BE2C (cell line): ENCODE measurements around the gene SRF. TPM values are rescaled to one million over a fixed set of nuclear protein-coding genes. Genes with fewer than 3 reads are reported as not detected.

Experiments used
- DNase-seq: peaks from one replicate; pipeline ENCODE4 v3.0.0-alpha.2; 2020
- H3K27me3 ChIP-seq: fragments of 250-450 bp; sonication (Bioruptor Pico); 2 replicates; pipeline ENCODE4 v1.5.1; 2020; ENCODE audit warnings: mild to moderate bottlenecking
- H3K36me3 ChIP-seq: fragments of 250-450 bp; sonication (Bioruptor Pico); 2 replicates; pipeline ENCODE4 v1.5.1; 2020; ENCODE audit warnings: mild to moderate bottlenecking
- H3K4me1 ChIP-seq: fragments of 250-450 bp; sonication (Bioruptor Pico); 2 replicates; pipeline ENCODE4 v1.5.1; 2020
- H3K4me3 ChIP-seq: 2 replicates; pipeline ENCODE4 v1.5.1; 2011; ENCODE audit warnings: low read depth, low read length
- H3K9me3 ChIP-seq: fragments of 250-450 bp; sonication (Bioruptor Pico); 2 replicates; pipeline ENCODE4 v1.5.1; 2020
- polyA plus RNA-seq: library from polyadenylated mRNA; unstranded; fragments of >200 nt; gene quantifications from one replicate; pipeline ENCODE4 v1.2.1, GENCODE V29; 2012; ENCODE audit warnings: low read depth, missing spikeins; ENCODE audit not compliant: insufficient read length, insufficient read depth
- TF ChIP-seq, protein P1 (sequence below): IDR thresholded peaks from 2 replicates; pipeline ENCODE4 v1.5.1; 2012; ENCODE audit warnings: mild to moderate bottlenecking, low read depth, low read length

The SRF gene
- 48.9 TPM for polyA plus RNA-seq

DNA sequence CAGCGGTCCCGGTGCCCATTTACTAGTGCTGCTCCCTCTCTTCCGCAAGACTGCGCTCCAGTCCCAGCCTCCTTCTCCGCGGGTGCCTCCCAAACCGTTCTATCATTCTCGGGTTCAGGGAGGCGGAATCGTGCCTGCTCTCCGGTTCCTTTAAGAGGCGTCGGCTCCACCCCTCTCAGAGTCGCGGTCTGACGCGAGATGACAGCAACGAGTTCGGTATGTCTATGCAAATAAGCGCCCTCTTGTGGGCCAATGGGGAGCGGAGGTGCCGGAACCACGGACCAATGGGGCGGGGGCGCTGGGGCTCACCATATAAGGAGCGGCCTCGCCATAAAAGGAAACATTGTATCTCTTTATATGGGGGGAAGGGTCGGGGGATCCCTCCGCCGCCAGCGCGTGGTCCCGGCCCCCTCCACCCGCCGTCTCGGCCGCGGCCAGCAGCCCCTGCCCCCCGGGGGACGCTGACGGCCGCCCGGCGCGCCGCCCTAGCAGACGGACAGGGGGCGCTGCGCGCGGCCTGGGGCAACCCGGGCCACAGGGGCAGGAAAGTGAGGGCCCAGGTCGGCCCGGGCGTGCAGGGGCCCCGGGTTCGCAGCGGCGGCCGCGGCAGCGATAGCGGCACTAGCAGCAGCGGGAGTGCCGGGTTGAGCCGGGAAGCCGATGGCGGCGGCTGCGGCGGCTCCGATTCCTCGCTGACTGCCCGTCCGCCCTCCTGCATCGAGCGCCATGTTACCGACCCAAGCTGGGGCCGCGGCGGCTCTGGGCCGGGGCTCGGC, at the start of gene SRF:
SRF (plus strand) TSS at position 339 of the 776 bp plus-strand sequence; CDS start at position 727, 388 bp downstream.
- Histone ChIP-seq H3K36me3 (peaks cover 18% of the 10 kb centered on the region), H3K9me3 (no peaks in the 10 kb centered on the region), H3K4me1 (peaks cover 12% of the 10 kb centered on the region), H3K27me3 (no peaks in the 10 kb centered on the region), H3K4me3 (peak within 1 kb of the TSS; percentile 82)
- peak; percentile 99 for DNase-seq
- TF ChIP-seq, protein P1, sequence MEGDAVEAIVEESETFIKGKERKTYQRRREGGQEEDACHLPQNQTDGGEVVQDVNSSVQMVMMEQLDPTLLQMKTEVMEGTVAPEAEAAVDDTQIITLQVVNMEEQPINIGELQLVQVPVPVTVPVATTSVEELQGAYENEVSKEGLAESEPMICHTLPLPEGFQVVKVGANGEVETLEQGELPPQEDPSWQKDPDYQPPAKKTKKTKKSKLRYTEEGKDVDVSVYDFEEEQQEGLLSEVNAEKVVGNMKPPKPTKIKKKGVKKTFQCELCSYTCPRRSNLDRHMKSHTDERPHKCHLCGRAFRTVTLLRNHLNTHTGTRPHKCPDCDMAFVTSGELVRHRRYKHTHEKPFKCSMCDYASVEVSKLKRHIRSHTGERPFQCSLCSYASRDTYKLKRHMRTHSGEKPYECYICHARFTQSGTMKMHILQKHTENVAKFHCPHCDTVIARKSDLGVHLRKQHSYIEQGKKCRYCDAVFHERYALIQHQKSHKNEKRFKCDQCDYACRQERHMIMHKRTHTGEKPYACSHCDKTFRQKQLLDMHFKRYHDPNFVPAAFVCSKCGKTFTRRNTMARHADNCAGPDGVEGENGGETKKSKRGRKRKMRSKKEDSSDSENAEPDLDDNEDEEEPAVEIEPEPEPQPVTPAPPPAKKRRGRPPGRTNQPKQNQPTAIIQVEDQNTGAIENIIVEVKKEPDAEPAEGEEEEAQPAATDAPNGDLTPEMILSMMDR: peak; percentile 40

DNA sequence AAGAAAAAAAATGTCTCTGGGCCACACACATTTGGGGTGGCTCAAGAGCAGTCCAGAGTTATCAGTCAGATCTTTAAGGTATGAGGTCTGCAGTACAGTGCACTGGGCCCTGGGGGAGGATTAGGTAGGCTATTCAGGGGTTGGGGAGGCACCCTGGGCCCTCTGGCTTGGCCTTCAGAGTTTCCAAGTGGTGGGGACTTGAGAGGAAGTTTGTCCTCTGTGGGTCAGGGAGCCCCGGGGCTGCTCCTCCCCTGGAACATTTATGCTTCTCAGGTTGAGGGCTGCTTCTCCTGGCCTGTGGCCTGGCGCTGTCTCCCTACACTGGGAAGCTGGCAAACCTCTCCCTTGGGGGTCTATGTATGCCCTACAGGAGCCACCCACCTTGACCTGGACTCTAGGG, 48.9 kb upstream of the SRF start:
- TF ChIP-seq, protein P1: no peak
- Histone ChIP-seq H3K4me1 (peaks cover 33% of the 10 kb centered on the region), H3K9me3 (no peaks in the 10 kb centered on the region), H3K4me3 (no peak overlapping the region), H3K27me3 (no peaks in the 10 kb centered on the region), H3K36me3 (no peaks in the 10 kb centered on the region)
- no peak for DNase-seq

DNA sequence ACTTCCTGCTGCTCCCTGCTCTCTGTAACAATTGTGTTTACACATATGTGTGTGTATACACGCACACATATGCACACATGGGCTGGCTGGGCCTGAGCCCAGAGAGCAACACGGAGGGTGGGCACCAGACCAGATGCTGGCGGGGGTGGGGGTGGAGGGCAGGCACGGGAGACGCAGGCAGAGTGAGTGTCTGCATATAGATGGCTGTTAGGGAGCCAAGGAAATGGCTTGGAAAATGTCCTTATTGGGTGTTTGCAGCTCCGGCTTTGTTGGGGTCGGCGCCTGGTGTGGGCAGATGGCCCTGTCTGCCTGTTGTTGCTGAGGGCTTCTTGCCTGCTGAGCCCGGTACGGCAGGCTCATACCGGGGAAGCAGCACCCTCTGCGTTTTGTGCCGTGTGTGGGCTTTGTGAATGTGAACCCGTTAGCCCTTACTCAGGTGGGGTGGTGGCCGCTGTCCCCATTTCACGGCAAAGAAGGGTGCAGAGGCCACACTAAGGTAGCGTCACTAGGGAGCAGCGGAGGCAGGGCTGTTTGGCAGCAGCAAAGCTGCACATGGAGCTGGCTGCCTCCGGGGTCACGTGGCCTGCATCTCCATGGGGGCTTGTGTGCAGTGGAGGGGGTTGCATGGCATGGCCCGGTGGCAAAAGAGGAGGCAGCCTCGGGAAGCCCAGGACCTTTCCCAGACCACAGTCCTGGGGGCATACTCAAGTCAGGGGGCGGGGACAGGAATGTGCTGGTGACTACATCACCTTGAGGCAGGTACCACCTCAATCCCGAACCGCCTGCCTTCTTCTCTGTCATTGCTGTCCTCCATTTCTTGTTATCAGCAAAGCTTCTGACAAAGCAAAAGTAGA, 47.4 kb upstream of the SRF start:
- DNase-seq: peak; percentile 64
- H3K4me3 ChIP-seq: peak overlapping the region; percentile 26; the same call in 1 of the 2 replicates
- H3K36me3 ChIP-seq: no peaks in the 10 kb centered on the region
- peaks cover 33% of the 10 kb centered on the region for H3K4me1 ChIP-seq
- no peaks in the 10 kb centered on the region for H3K27me3 ChIP-seq
- TF ChIP-seq, protein P1: no peak
- no peaks in the 10 kb centered on the region for H3K9me3 ChIP-seq

DNA sequence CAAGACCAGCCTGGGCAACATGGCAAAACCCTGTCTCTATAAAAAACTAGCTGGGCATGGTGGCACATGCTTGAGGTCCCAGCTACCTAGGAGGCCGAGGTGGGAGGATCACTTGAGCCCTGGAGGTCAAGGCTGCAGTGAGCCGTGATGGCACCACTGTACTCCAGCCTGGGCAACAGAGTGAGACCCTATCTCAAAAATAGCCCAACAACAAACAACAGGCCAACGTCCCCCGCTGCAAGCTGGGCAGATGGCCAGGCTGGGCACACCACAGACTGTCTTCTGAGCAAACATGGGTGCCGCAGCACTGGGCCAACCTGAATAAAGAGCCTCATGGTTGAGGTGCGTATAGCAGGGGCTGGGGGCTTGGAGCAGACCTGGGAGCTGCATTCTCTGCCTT, 46.6 kb upstream of the SRF start:
- no peaks in the 10 kb centered on the region for H3K9me3 ChIP-seq
- no peaks in the 10 kb centered on the region for H3K27me3 ChIP-seq
- TF ChIP-seq, protein P1: no peak
- H3K4me3 ChIP-seq: no peak overlapping the region
- no peak for DNase-seq
- H3K36me3 ChIP-seq: no peaks in the 10 kb centered on the region
- peaks cover 34% of the 10 kb centered on the region for H3K4me1 ChIP-seq

DNA sequence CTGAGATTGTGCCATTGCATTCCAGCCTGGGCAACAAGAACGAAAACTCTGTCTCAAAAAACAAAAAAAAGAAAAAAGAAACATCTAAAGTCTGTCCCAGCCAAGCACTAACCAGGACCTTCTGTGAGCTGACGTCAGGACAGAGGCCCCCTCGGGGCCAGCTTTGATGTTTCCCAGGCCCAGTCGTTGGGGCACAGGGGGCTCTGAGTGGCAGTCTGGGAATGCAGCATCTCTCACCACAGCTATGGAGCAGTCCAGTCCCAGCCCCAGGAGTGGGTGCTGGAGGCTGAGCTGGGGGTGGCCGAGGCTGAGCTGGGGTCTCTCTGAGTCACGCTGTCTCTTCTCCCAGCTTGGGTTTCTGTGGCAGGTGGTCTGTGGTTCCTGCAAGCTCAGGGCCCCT, 46.0 kb upstream of the SRF start:
- H3K9me3 ChIP-seq: no peaks in the 10 kb centered on the region
- DNase-seq: peak; percentile 41
- H3K36me3 ChIP-seq: peaks cover 2% of the 10 kb centered on the region; the same call in 1 of the 2 replicates
- TF ChIP-seq, protein P1: no peak
- peaks cover 35% of the 10 kb centered on the region for H3K4me1 ChIP-seq
- no peak overlapping the region for H3K4me3 ChIP-seq
- no peaks in the 10 kb centered on the region for H3K27me3 ChIP-seq
